Neural progenitor cell (in vitro differentiated cells): ENCODE data around the gene DENND5A. TPM values are rescaled to one million over a fixed set of nuclear protein-coding genes. Genes with fewer than 3 reads are reported as not detected.

Experiments
- DNase-seq: peaks from one replicate; pipeline ENCODE4 v3.0.0-alpha.2; 2016; ENCODE audit warnings: low spot score
- H2AFZ ChIP-seq: fragments of 200-600 bp; sonication (generic); replicated peaks from 2 replicates; pipeline ENCODE4 v1.6.1; 2016; ENCODE audit warnings: antibody characterized with exemption
- H3F3A ChIP-seq: fragments of 200-600 bp; sonication (generic); 2 replicates; pipeline ENCODE4 v1.6.1; 2016; ENCODE audit warnings: antibody characterized with exemption, low read depth
- H3K27ac ChIP-seq: fragments of 200-600 bp; sonication (generic); 2 replicates; pipeline ENCODE4 v1.5.1; 2016; ENCODE audit warnings: mild to moderate bottlenecking
- H3K27me3 ChIP-seq: fragments of 200-600 bp; sonication (generic); 2 replicates; pipeline ENCODE4 v1.6.1; 2016; ENCODE audit warnings: mild to moderate bottlenecking, moderate library complexity
- H3K36me3 ChIP-seq: fragments of 200-600 bp; sonication (generic); 2 replicates; pipeline ENCODE4 v1.5.1; 2016
- H3K4me1 ChIP-seq: fragments of 200-600 bp; sonication (generic); 2 replicates; pipeline ENCODE4 v1.6.1; 2016; ENCODE audit warnings: mixed run types
- H3K4me2 ChIP-seq: fragments of 200-600 bp; sonication (generic); 2 replicates; pipeline ENCODE4 v1.6.1; 2016
- H3K4me3 ChIP-seq: fragments of 200-600 bp; sonication (generic); 2 replicates; pipeline ENCODE4 v1.5.1; 2016
- H3K79me2 ChIP-seq: fragments of 200-600 bp; sonication (generic); 2 replicates; pipeline ENCODE4 v1.6.1; 2016; ENCODE audit warnings: low read depth
- H3K9ac ChIP-seq: fragments of 200-600 bp; sonication (generic); 2 replicates; pipeline ENCODE4 v1.6.1; 2016
- H3K9me3 ChIP-seq: fragments of 200-600 bp; sonication (generic); 2 replicates; pipeline ENCODE4 v1.5.1; 2016; ENCODE audit warnings: low read depth
- H4K20me1 ChIP-seq: fragments of 200-600 bp; sonication (generic); 2 replicates; pipeline ENCODE4 v1.6.1; 2016; ENCODE audit warnings: low read depth
- H3K27ac Mint-ChIP-seq: 3 replicates; pipeline ENCODE4 v1.8.0; 2021; ENCODE audit warnings: mixed read lengths
- H3K27me3 Mint-ChIP-seq: 2 replicates; pipeline ENCODE4 v1.8.0; 2022; ENCODE audit warnings: low read depth, mild to moderate bottlenecking, inconsistent platforms, moderate library complexity, mixed read lengths; ENCODE audit not compliant: insufficient read depth
- H3K36me3 Mint-ChIP-seq: 3 replicates; pipeline ENCODE4 v1.8.0; 2021; ENCODE audit warnings: mixed read lengths
- H3K4me1 Mint-ChIP-seq: 3 replicates; pipeline ENCODE4 v1.8.0; 2021; ENCODE audit warnings: mixed read lengths
- H3K4me3 Mint-ChIP-seq: 3 replicates; pipeline ENCODE4 v1.8.0; 2021; ENCODE audit warnings: mild to moderate bottlenecking, moderate library complexity, mixed read lengths
- H3K9me3 Mint-ChIP-seq: 3 replicates; pipeline ENCODE4 v1.8.0; 2020; ENCODE audit warnings: mixed read lengths
- CTCF ChIP-seq: fragments of 200-600 bp; sonication (generic); IDR thresholded peaks from 2 replicates; pipeline ENCODE4 v1.5.1; 2017; ENCODE audit warnings: antibody characterized with exemption, mild to moderate bottlenecking
- EZH2 ChIP-seq: fragments of 200-600 bp; sonication (generic); IDR thresholded peaks from 2 replicates; pipeline ENCODE4 v1.6.1; 2017; ENCODE audit warnings: antibody characterized with exemption, mild to moderate bottlenecking, moderate library complexity
- EZH2phosphoT487 ChIP-seq: fragments of 200-600 bp; sonication (generic); IDR thresholded peaks from 2 replicates; pipeline ENCODE4 v1.6.1; 2017; ENCODE audit warnings: antibody characterized with exemption
- total RNA-seq: library from RNA; depleted of rRNA; stranded (reverse); fragments of >200 nt; gene quantifications from 2 replicates; pipeline ENCODE4 v1.2.3, GENCODE V29; 2015; ENCODE audit warnings: low replicate concordance

DENND5A gene
- total RNA-seq, 1 donor from 2014 or later, result 142 TPM

- peaks cover 19% of the 10 kb centered on the region for H4K20me1 ChIP-seq
- Mint-ChIP-seq H3K27me3 (peaks cover 2% of the 10 kb centered on the region), H3K4me3 (no peak overlapping the region), H3K9me3 (no peaks in the 10 kb centered on the region), H3K27ac (no peak overlapping the region), H3K4me1 (peaks cover 4% of the 10 kb centered on the region), H3K36me3 (peaks cover 46% of the 10 kb centered on the region)
- TF ChIP-seq CTCF (no peak), EZH2phosphoT487 (no peak), EZH2 (no peak)
- H3K4me3 ChIP-seq, result no peak overlapping the region
- H3K4me1 ChIP-seq, result peaks cover 30% of the 10 kb centered on the region
- no peak overlapping the region for H3K4me2 ChIP-seq
- no peaks in the 10 kb centered on the region for H3K79me2 ChIP-seq
- peaks cover 45% of the 10 kb centered on the region for H3F3A ChIP-seq
- H2AFZ ChIP-seq, result no peak overlapping the region
- no peak overlapping the region for H3K27ac ChIP-seq
- H3K36me3 ChIP-seq, result peaks cover 11% of the 10 kb centered on the region
- no peak for DNase-seq
- H3K27me3 ChIP-seq, result no peaks in the 10 kb centered on the region
- no peaks in the 10 kb centered on the region for H3K9me3 ChIP-seq
- H3K9ac ChIP-seq, result no peak overlapping the region
Observed at GRCh38 chr11:9143721-9144120, 121.4 kb downstream of the DENND5A start.

GRCh38 chr11:9142732-9143131 is 122.4 kb downstream of the DENND5A start:
- H3K36me3 Mint-ChIP-seq, result peaks cover 45% of the 10 kb centered on the region

GRCh38 chr11:9141186-9141585 is 124.0 kb downstream of the DENND5A start:
- H4K20me1 ChIP-seq, result peaks cover 4% of the 10 kb centered on the region
- no peak overlapping the region for H3K4me2 ChIP-seq
- H3K27ac ChIP-seq, result no peak overlapping the region
- no peaks in the 10 kb centered on the region for H3K27me3 ChIP-seq
- no peak overlapping the region for H3K4me3 ChIP-seq
- H3K27ac Mint-ChIP-seq, result no peak overlapping the region
- no peak overlapping the region for H3K9ac ChIP-seq
- no peak overlapping the region for H2AFZ ChIP-seq
- H3K9me3 ChIP-seq, result no peaks in the 10 kb centered on the region
- H3K36me3 ChIP-seq, result no peaks in the 10 kb centered on the region
- H3K27me3 Mint-ChIP-seq, result peaks cover 5% of the 10 kb centered on the region
- no peak for DNase-seq
- peaks cover 18% of the 10 kb centered on the region for H3K4me1 ChIP-seq
- no peaks in the 10 kb centered on the region for H3K9me3 Mint-ChIP-seq
- TF ChIP-seq EZH2, result no peak
- TF ChIP-seq EZH2phosphoT487, result no peak
- no peak for TF ChIP-seq CTCF
- H3K36me3 Mint-ChIP-seq, result peaks cover 35% of the 10 kb centered on the region
- peaks cover 12% of the 10 kb centered on the region for H3K4me1 Mint-ChIP-seq
- no peaks in the 10 kb centered on the region for H3K79me2 ChIP-seq
- H3K4me3 Mint-ChIP-seq, result no peak overlapping the region
- peaks cover 36% of the 10 kb centered on the region for H3F3A ChIP-seq

More at GRCh38 chr11:9142732-9143131, 122.4 kb downstream of the DENND5A start:
- no peaks in the 10 kb centered on the region for H3K9me3 ChIP-seq
- H2AFZ ChIP-seq, result no peak overlapping the region
- peaks cover 19% of the 10 kb centered on the region for H4K20me1 ChIP-seq
- no peak overlapping the region for H3K4me3 Mint-ChIP-seq
- H3F3A ChIP-seq, result peaks cover 45% of the 10 kb centered on the region
- no peaks in the 10 kb centered on the region for H3K27me3 ChIP-seq
- no peak overlapping the region for H3K27ac Mint-ChIP-seq
- peaks cover 7% of the 10 kb centered on the region for H3K4me1 Mint-ChIP-seq
- H3K4me2 ChIP-seq, result no peak overlapping the region
- DNase-seq, result no peak
- H3K79me2 ChIP-seq, result no peaks in the 10 kb centered on the region
- H3K27ac ChIP-seq, result no peak overlapping the region
- H3K36me3 ChIP-seq, result peaks cover under 1% of the 10 kb centered on the region
- TF ChIP-seq CTCF (no peak), EZH2phosphoT487 (no peak), EZH2 (no peak)
- H3K27me3 Mint-ChIP-seq, result peaks cover 4% of the 10 kb centered on the region
- no peak overlapping the region for H3K4me3 ChIP-seq
- no peaks in the 10 kb centered on the region for H3K9me3 Mint-ChIP-seq
- H3K4me1 ChIP-seq, result peaks cover 30% of the 10 kb centered on the region
- H3K9ac ChIP-seq, result no peak overlapping the region
